Inflammatory macrophage (primary cell): ENCODE measurements around the gene HSPA2.
A peak's percentile ranks its signal among the peaks of the same experiment; 100 is the strongest.
"Not testable (repeated sequence)": the region's sequence is repeated elsewhere in the genome, so short reads cannot be mapped to it uniquely, and the experiment has no call there.

ENCODE experiments used
- DNase-seq, 2 donors: peaks; one replicate each; pipeline ENCODE4 v3.0.0-alpha.2; 2020 to 2022

HSPA2 gene

GRCh38 chr14:64515053-64515452 lies 25.5 kb upstream of the HSPA2 start:
- no peak for DNase-seq

- no peak for DNase-seq
Observed at GRCh38 chr14:64516969-64517368, 23.6 kb upstream of the HSPA2 start.

GRCh38 chr14:64517667-64518066 lies 22.9 kb upstream of the HSPA2 start:
- peak in 1 of 2 donors; percentile 37 for DNase-seq

GRCh38 chr14:64518229-64518628 lies 22.3 kb upstream of the HSPA2 start:
- DNase-seq: no peak

GRCh38 chr14:64520699-64521098 lies 19.8 kb upstream of the HSPA2 start:
- no peak for DNase-seq

GRCh38 chr14:64522591-64523355 lies 17.8 kb upstream of the HSPA2 start:
- no peak for DNase-seq

GRCh38 chr14:64525354-64525753 lies 15.2 kb upstream of the HSPA2 start:
- no peak for DNase-seq

GRCh38 chr14:64531567-64531966 lies 9.0 kb upstream of the HSPA2 start:
- no peak for DNase-seq

- no peak for DNase-seq
Observed at GRCh38 chr14:64536488-64537245, 3.9 kb upstream of the HSPA2 start.

GRCh38 chr14:64541261-64541971 lies 875 bp downstream of the HSPA2 start:
- DNase-seq: no peak

GRCh38 chr14:64541972-64542835 lies 1.7 kb downstream of the HSPA2 start:
- DNase-seq: no peak

- no peak for DNase-seq
Observed at GRCh38 chr14:64542836-64543201, 2.3 kb downstream of the HSPA2 start.

- no peak for DNase-seq
Observed at GRCh38 chr14:64544607-64545312, 4.2 kb downstream of the HSPA2 start.

GRCh38 chr14:64549016-64549415 lies 8.5 kb downstream of the HSPA2 start:
- DNase-seq: no peak

GRCh38 chr14:64549791-64550620 lies 9.5 kb downstream of the HSPA2 start, which contains the start of gene PPP1R36:
PPP1R36 (plus strand) TSS chr14:64549961; CDS start chr14:64549998, 37 bp downstream.
- DNase-seq: peak; percentile 29 to 30

GRCh38 chr14:64550621-64551333 lies 10.2 kb downstream of the HSPA2 start:
- DNase-seq: no peak

GRCh38 chr14:64554556-64554955 lies 14.0 kb downstream of the HSPA2 start:
- no peak for DNase-seq

- DNase-seq: no peak
Observed at GRCh38 chr14:64556526-64556925, 16.0 kb downstream of the HSPA2 start.

- DNase-seq: not testable (repeated sequence)
Observed at GRCh38 chr14:64558216-64558615, 17.7 kb downstream of the HSPA2 start.

- DNase-seq: no peak
Observed at GRCh38 chr14:64561631-64562030, 21.1 kb downstream of the HSPA2 start.
